Measurements from ENCODE around the gene COX5B.
"Not testable (repeated sequence)": the region's sequence is repeated elsewhere in the genome, so short reads cannot be mapped to it uniquely, and the experiment has no call there.

Gene COX5B

GRCh38 chr2:97675430-97676113, 29.7 kb downstream of the COX5B start:
- no peak for DNase-seq

- DNase-seq, result no peak
These were observed 30.8 kb downstream of the COX5B start for GRCh38 chr2:97676620-97677019.

DNA sequence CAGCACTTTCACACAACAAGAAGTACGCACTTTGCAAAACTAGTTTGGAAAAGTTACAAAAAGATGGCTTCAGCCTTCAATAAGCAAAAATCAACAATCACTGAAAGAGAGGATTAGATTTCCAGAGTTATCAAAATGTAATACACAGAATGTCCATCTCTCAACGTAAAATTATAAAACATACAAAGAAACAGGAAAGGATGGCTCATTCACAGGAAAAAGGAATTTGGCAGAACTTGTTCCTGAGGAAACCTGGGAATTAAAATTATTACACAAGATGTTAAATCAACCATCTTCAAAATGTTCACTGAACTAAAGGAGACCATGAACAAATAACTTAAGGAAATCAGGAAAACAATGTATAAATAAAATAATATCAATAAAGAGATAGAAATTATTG, 31.6 kb downstream of the COX5B start:
- DNase-seq, result no peak

GRCh38 chr2:97678298-97678697, 32.4 kb downstream of the COX5B start:
- DNase-seq, result no peak

GRCh38 chr2:97687235-97687634, 41.4 kb downstream of the COX5B start:
- not testable (repeated sequence) for DNase-seq

- no peak for DNase-seq
These were observed 42.4 kb downstream of the COX5B start for GRCh38 chr2:97688062-97688827.

GRCh38 chr2:97691166-97691565, 45.3 kb downstream of the COX5B start:
- DNase-seq, result no peak

DNA sequence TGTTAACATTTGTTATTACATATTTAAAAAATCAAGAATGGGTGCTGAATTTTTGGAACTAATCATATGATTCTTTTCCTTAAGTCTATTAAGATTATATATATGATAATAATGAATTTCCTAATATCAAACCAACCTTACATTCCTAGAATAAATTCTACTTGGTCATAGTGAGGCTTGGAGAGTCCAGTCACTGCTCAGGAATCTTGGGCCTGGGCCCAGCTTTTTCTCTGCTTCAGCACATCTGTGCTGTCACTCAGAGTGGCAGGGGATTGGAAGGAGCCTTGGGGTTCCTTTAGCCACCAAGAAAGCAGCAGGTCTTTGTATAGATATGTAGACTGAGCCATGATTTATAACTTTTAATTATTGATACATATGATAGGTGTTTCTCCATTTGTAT, 47.6 kb downstream of the COX5B start:
- DNase-seq, result no peak

- DNase-seq, result no peak
These were observed 49.9 kb downstream of the COX5B start for GRCh38 chr2:97695744-97696143.

GRCh38 chr2:97697252-97698235, 51.7 kb downstream of the COX5B start:
- DNase-seq, result peak; percentile 80 to 85

Data from Kasumi-1 (cell line).